Suppressor macrophage treated with lipopolysaccharide for 1 hour (primary cell): Measurements from ENCODE around the gene LTBR.
"Not testable (repeated sequence)": the region's sequence is repeated elsewhere in the genome, so short reads cannot be mapped to it uniquely, and the experiment has no call there.

ENCODE experiments used
- DNase-seq, 3 donors: peaks; one replicate each; pipeline ENCODE4 v3.0.0-alpha.2; 2020 to 2022

LTBR gene

DNA sequence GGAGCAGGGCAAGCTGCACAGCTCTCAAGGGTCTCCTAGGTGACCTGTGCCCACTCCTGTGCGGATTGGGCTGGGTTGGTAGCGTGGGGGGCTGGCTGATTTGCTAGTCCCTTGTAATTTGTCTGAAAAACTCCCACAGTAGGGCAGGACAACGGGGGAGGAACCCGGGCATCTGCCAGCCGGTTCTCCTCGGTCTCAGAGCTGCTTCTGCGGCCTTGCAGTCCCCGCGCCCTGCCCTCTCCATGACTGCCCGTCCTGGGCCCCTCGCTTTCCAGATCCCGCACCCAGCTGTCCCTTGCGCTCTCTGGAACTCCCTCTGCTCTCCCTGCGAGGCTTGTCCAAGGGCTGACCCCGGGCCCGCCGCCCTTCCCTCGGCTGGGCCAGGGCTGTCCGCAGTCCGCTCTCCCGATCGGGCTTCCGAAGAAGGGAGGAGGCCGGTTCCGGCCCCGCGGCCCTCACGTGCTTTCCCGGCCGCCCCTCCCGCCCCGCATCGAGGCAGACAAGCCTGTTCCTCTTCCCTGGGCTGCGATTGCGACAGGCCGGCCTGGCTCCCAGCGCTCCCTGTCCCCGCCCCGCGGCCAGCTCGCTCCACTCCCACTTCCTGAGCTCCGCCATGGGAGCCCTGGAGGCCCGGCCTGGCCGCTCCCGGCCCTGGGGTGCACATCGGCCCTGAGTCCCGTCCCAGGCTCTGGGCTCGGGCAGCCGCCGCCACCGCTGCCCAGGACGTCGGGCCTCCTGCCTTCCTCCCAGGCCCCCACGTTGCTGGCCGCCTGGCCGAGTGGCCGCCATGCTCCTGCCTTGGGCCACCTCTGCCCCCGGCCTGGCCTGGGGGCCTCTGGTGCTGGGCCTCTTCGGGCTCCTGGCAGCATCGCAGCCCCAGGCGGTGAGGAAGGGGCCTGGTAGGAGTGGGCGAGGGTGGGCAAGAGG, at the start of gene LTBR:
Gene LTBR (plus strand): TSS at position 591 of the 927 bp plus-strand sequence. CDS start 197 bp downstream, at position 788.
- DNase-seq, result peak; percentile 95 to 98 (median 97)

DNA sequence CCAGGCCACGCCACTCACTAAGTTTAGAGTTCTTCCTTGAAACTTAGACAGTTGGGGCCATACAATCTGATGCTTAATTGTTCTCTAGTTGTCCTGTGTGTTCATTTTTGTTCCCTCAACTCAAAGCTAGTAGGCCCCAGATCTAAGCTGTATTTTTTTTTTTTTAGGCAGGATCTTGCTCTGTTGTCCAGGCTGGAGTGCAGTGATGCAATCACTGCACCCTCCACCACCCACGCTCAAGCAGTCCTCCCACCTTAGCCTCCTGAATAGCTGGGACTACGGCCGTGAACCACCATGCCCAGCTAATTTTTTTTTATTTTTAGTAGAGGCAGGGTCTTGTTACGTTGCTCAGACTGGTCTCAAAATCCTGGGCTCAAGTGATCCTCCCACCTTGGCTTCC, 49.6 kb upstream of the LTBR start:
- DNase-seq, result no peak

DNA sequence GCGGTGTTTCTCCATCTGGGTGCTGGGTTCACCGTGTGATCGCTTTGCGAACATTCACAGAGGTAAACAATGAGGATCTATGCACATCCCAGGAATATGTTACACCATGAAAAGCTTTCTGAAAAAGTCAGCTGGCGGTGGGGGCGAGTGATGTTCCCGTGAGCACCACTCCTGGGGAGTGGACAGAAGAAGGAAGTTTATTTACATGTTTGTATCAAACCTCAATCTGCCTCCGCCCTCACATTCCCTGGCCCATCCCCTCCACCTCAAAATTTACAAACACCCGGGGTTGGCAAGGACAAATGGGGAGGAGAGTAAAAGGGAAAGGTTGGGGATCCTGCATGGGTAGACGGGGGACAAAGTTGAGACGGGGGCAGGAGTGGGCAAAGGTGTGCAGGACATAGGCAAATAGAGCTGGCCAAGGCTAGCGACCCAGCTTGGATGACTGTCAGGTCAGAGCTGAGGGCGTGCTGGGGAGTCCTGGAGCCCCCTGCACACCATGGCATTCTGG, 49.0 kb upstream of the LTBR start:
- no peak for DNase-seq

DNA sequence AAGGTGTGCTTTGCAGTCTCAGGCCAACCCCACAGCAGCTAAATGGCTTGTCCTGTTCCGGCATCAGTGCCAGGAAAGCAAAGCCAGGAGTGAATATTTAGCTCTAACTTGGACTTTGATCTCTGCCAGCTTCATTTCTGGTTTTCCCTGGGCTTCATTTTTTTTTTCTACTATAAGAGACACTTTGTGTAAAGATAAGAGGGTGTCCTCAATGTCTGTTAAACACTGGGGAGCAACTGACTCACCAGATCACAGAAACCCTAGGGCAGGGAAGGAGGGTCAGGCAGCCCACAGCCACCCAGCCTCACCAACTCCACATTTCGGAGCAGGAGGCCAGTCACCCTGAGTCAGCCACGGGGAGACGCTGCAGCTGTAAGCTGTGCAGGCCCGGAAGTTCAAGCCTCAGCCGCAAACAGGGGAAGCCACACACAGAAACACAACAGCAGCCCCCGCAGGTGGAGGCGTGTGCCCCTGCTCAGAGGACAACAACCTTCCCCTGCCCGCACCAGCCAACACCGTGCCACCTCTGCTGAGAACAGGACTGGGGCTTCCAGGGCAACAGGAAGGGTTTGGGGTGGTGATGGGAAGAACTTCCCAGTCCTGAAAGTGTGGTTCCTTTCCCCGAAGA, 48.4 kb upstream of the LTBR start:
- peak; percentile 91 to 94 (median 91) for DNase-seq

DNA sequence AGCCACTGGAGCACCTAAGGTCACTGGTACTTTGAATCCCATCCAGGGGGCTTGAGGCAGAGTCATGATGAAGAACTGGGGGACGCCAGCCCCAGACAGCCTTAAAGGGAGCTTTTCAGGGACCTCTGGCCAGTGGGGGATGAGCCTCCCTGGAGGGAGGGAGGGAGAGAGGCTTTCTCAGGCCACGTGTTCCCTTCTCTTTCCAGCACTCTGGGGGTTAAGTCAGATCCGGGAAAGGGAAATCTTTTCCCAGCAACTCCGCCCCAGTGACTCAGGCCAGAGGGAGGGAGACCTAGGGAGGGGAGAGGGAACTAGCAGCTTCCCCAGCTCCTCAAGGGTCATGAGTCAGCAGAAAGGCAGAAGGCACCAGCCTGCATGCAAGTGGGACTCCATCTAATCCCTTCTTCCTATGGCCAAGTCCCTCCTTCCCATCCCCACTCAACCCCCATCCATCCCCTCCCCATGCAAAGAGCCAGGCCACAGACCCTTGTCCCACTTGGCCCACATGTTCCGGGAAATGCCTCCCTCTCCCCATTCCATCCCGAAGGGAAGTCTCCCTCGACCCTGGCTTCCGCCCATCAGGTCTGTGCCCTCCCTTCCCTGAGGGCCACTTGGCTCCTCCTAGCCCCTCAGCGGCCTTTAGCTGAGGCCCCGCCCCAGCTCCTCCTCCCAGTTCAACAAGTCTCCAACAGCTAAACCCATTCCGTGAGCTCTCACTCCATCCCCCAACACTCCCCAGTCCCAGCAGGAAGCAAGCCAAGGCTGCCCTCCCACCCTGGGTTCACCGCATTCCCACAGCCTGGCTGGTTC, 47.7 kb upstream of the LTBR start:
- DNase-seq, result peak; percentile 96 to 98 (median 96)

DNA sequence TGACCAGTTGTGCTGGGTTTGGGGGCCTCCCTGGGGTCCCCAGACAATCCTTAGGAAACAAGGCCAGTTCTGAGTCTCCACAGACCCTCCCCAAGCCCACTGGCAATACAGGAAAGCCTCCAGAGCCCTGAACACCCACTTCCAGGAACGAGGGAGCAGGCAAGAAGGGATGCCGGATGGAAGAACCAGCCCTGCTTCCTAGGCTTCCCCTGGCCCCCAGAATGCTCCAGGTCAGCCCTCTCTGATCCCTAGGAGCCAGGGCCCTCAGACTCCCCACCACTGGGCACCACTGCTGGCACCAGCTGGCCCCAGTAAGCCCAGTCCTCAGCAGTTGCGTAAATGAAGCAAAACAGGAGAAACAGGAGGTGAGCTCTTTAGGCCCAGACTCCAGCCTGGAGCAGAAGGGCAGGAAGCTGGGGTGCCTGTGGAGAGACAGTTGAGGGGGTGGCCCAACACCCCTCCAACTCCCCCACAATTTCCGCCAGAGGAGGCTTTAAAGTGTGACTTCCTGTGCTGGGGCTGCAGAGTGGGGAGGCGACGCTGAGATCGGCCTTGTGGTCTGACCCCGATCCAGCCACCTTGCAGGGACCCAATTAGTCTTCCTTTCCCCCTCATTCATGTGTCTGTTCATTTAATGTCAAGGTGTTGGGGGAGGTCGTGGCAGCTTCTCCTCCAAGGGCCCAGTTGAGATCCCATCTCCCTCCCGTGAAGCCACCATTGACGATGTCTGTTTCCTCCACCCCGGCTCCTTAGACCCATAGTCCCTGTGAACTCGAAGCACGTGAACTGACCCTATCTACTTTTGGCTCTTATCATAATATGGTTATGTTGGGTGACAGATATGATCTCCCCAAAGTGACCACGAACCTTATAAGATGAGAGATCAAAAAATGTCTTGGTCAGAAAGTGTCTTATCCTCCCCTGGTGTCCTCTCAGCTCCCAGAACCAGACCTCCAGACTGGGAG, 46.8 kb upstream of the LTBR start:
- no peak for DNase-seq

DNA sequence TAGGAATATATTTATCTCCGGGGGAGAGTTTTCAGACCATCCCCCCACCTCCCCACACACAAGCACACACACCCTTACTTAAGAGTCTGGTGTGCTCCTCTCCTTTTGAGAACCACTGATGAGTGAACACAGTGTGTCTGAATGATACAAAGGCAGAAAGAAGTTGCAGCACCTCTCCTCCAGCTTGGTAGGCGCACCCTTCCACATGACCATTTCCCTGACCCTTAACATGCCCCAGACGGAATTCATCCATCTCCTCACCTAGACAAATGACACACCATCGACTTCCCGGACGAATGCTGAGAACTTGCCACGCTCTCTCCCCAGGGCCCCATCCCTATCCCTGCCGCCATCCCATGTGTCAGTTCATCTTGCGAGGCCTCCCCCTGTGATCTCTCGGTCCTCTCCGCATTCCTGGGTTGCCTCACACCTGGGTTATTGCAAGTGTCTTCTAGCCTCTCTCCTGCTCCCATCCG, 46.0 kb upstream of the LTBR start:
- DNase-seq, result no peak

DNA sequence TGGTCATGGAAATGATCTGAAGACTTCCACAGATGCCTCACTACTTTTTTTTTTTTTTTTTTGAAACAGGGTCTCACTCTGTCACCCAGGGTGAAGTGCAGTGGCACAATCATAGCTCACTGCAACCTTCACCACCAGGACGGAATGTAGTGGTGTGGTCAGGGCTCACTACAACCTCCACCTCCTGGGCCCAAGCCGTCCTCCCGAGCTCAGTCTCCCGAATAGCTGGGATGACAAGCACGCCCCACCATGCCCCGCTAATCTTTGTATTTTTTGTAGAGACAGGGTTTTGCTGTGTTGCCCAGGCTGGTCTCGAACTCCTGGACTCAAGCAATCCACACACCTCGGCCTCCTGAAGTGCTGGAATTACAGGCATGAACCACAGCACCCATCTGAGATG, 45.4 kb upstream of the LTBR start:
- not testable (repeated sequence) for DNase-seq

DNA sequence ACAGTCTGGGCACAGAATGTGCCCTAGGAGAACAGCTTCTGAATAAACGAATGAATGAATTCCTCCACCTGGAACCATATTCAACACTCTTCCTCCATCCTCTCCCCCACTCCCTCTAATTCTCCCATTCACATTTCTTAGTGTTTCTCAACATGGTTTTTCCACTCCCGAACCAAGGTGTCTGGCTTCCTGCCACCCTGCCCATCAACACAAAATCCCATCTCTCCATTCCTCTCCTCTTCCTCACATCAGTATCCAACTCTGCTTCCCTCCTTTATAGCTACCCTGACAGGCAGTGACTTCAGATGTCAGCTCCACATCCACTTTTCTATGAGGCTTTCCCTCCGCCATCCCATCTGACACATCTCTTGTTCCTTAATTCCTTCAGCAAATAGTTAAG, 45.0 kb upstream of the LTBR start:
- no peak for DNase-seq

DNA sequence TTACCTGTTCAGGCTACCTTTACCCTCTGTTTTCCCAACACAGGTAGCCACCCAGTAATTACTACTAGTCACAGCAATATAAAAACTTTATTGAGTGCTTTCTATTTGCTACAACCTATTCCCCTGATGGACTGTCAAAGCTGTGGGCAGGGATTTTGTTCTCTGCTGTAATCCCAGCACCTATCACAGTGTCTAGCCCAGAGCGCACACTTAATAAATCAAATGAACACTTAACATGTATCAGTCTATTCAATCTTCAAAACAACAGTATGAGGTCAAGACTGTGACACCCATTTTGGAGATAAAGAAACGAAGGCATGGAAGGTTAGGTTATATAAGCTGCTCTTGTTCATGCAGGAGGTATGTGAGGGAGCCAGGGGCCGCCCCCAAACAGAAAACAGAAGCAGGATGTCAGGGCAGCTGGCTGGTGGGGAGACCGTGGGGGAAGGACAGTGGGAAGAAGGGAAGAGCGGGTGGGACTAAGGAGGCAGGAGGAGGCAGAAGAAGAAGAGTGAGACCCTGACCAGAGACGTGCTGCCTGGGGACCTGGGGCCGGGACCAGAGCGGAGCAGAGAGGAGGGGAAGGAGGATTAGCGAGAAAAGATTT, 43.8 kb upstream of the LTBR start:
- DNase-seq, result peak in 2 of 3 donors; percentile 48 to 63

DNA sequence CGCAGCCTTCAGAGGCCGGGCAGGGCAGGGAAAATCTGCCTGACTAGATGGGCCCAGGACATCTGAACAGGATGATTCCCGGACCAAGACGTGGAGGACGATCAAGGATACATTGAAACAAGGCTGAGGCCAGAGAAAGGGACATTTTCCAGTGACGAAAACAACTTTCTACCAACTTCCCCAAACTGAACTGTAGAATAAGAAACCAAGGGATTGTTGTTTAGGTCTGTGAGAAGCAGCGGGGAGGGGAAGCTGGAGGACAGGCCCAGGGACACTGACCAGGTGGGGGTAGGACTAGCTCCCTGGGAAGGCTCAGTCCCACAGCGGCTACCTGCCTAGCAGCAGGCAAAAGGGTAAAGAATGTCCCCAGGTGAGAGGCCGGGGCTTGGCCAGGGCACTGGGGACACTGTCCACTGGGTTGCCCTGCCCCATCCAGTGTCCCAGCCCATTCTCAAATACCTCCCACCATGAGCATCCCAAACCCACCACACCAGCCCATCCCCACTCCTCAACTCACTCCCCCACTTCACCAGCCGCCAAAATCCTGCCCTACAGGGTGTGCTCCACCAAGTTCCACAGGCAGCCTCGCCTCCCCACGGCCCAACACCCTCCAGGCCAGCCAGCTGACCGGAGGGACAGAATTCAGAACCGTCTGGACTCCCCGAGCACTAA, 43.1 kb upstream of the LTBR start:
- peak; percentile 79 to 90 (median 85) for DNase-seq

DNA sequence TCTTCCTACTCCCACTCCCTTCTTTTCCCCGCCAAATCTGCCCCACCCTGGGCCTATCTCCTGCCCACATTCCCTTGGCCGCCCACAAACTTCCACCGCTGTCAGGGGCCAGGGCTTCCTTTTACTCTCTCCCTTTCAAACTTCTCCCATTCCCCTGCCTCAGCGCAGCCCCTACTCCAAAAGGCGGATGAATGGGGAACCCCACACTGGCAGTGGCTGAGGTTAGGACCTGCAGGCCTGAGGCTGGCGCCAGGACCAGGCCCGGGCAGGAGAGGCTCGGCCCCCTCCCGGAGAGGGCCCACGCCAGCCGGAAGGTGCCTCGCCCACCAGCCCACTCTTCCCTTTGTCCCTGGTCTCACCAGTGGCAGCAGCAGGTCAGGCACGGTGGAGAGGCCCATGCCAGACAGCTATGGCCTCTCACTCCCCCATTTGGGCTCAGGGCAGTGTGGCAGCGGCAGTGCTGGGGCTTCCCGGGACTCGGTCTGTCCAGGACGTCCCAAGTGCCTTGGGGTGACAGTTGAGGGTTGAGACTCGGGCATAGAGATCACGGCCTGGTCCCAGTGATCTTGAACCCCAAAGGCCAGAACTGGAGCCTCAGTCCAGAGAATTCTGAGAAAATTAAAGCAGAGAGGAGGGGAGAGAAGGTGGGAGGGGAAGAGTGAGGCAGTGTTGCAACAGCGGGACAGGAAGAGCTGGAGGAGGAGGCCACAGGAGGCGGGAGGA, 42.4 kb upstream of the LTBR start, which contains the start of gene TNFRSF1A:
Gene TNFRSF1A (minus strand): TSS at position 660 of the 723 bp plus-strand sequence. CDS start 262 bp downstream, at position 398.
- peak; percentile 76 to 80 (median 77) for DNase-seq

DNA sequence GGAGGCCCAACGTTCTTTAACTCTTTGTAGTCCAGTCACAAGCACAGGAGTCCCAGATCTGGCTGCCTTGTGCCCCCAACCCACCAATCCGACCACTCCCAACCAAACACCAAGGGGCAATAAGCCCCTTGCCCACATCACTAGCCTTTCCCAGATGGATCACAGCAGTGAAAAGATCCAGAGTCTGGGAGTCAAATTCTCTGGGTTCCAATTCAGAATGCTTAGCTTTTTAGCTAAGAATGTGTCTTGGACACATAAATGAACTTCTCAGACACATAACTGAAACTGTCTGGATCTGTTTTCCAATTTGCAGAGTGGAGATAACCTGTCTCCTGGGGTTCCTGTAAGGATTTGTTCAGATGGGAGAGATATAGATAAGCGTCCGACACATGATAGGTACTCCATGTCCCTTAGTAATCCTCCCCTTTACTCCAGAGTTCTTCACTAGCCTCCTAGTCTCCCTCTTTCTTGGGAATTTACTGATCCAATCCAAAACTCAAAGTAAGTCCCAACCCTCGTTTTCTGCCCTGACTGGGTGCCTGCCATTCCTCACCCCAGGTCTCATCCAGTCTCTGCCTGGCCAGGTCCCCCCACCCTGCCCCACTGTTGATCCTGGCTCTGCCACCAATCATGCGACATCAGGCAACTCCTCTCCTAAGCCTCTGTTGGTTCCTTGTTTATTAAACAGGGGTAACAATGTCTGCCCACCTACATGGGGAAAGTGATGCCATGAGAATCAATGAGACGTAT, 41.6 kb upstream of the LTBR start:
- DNase-seq, result no peak

DNA sequence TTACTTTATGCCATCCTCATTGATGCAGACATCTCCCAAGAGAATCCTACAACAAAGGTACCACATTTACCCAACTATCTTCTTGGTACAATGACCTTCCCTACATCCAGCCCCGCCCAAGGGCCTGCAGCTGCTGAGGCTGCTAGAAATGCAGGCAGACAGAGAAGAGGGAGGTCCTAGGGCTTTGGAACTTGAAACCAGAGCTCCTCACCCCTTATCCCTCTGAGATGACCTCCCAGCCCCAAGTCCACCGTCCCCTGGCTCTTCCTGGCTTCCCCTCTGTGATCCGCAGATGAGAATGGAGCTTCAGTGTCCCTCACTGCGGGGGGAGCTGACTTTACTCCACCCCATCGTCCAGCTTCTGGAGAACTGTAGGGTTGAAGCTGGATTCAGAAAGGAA, 40.4 kb upstream of the LTBR start:
- DNase-seq, result no peak

DNA sequence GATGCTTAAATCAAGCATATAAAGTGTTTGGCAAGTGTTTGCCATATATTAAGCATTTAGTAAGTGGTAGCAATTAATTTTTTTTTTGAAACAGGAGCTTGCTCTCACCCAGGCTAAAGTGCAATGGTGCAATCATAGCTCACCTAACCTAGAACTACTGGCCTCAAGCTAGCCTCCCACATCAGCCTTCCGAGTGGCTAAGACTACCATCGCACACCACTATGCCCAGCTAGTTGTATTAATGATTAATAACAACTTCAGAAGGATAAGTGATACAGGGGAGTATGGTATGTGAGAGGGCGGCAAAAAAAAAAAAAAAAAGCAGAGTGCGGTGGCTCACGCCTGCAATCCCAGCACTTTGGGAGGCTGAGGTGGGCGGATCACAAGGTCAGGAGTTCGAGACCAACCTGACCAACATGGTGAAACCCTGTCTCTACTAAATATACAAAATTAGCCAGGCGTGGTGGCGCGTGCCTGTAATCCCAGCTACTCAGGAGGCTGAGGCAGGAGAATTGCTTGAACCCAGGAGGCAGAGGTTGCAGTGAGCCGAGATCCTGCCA, 39.8 kb upstream of the LTBR start:
- DNase-seq, result not testable (repeated sequence)

DNA sequence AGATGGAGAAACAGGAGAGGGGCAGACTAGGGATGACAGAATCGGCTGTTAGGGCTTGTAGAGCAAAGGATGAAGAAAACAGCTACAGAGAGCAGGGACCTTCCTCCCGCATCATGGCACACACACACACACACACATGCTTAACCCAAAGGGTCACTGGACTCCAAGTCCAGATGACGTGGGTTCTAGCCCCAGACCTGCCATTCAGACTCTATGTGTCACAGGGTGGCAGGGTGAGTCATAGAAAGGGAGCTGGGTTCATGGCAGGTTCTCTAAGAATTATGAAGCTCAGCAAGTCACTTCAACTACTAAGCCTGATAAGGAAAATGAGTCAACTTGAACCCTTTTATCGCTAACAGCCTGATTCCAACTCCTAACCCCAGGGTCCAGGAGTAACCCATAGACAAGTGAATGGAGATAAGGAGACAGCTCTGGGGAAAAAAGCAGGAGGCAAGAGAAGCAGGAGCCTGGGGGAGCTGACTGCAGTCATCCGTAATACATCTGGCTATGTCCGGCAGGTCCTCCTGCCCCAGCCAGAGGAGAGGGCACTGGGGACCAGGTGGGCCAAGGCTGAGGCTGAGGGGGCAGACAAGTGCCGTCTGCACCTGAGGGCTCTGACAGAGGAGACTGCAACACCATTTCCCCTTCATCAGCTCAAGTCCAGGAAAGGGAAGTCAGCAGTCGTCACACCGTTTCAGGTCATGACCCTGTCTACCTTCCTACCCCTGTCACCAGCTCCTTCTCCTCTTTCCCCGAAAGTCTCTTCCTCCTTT, 38.5 kb upstream of the LTBR start:
- DNase-seq, result peak; percentile 92 to 96 (median 93)

DNA sequence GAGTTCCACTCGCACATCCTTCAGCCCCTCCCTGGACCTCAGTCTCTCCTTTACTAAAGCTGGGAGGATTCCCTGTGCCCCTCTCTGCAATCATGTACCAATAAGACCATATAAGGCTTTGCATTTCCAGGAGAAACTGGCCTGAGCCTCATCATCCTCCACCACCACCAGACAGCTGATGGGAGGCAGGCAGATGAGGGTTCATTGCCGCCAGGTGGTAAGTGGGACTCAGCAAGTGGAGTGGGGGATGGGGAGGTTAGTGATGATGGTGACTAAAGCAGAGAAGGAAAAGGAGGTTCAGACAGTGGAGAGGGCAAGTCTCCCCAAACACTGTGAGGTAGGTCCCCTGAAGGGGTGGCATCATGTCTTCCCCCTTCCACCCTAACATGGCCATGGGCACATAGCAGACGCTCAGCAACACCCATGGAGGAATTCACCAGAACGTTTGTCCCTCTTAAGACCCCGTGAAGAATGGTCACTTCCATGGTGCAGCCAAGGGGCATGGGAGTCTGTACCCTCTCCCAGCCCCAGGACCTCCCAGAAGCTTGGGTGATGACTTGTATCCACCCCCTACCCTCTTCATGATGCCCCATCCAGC, 37.6 kb upstream of the LTBR start:
- DNase-seq, result no peak
